ENCODE data around the gene KIFAP3.
"Not testable (repeated sequence)": the region's sequence is repeated elsewhere in the genome, so short reads cannot be mapped to it uniquely, and the experiment has no call there.

KIFAP3 gene

GRCh38 chr1:169928438-169929209 is 145.9 kb downstream of the KIFAP3 start:
- CTCF ChIA-PET = interaction anchor here (0.8 to 3.2 kb wide), 20 partner anchors 10 to 1001 kb away, joined by 3 to 22 read pairs (median 4); partner anchors contain the start of genes GORAB, KIFAP3 and SCYL3
- TF ChIP-seq CTCF (IDR thresholded peaks at IDR 0.05; ENCODE audit: control extremely low read depth, extremely low read depth, low read depth, missing control alignments) = peak; percentile 65
- POLR2A ChIA-PET = no interaction called here
- DNase-seq (ENCODE audit: extremely low spot score) = no peak

- no peak for DNase-seq (ENCODE audit: extremely low spot score)
- CTCF ChIA-PET = interaction anchor here (1.0 kb wide), 1 partner anchor 1301 kb away, joined by 3 read pairs; no protein-coding TSS in a partner anchor
- POLR2A ChIA-PET = interaction anchor here (1.3 kb wide), 1 partner anchor 34 kb away, joined by 3 read pairs; no protein-coding TSS in a partner anchor
- no peak for TF ChIP-seq CTCF (IDR thresholded peaks at IDR 0.05; ENCODE audit: control extremely low read depth, extremely low read depth, low read depth, missing control alignments)
Observed at GRCh38 chr1:169925505-169926482, 148.7 kb downstream of the KIFAP3 start.

- POLR2A ChIA-PET = no interaction called here
- DNase-seq (ENCODE audit: extremely low spot score) = no peak
Observed at GRCh38 chr1:169924829-169925228, 149.7 kb downstream of the KIFAP3 start.

GRCh38 chr1:169924063-169924462 is 150.4 kb downstream of the KIFAP3 start:
- TF ChIP-seq CTCF (IDR thresholded peaks at IDR 0.05; ENCODE audit: control extremely low read depth, extremely low read depth, low read depth, missing control alignments) = no peak
- no peak for DNase-seq (ENCODE audit: extremely low spot score)
- ChIA-PET CTCF (no interaction called here), POLR2A (no interaction called here)

More at GRCh38 chr1:169924829-169925228, 149.7 kb downstream of the KIFAP3 start:
- no peak for TF ChIP-seq CTCF (IDR thresholded peaks at IDR 0.05; ENCODE audit: control extremely low read depth, extremely low read depth, low read depth, missing control alignments)
- CTCF ChIA-PET = no interaction called here

- no peak for TF ChIP-seq CTCF (IDR thresholded peaks at IDR 0.05; ENCODE audit: control extremely low read depth, extremely low read depth, low read depth, missing control alignments)
- ChIA-PET POLR2A (no interaction called here), CTCF (no interaction called here)
- DNase-seq (ENCODE audit: extremely low spot score) = no peak
Observed at GRCh38 chr1:169921080-169921479, 153.4 kb downstream of the KIFAP3 start.

- no peak for TF ChIP-seq CTCF (IDR thresholded peaks at IDR 0.05; ENCODE audit: control extremely low read depth, extremely low read depth, low read depth, missing control alignments)
- DNase-seq (ENCODE audit: extremely low spot score) = no peak
- ChIA-PET CTCF (interaction anchor here (1.2 to 3.5 kb wide), 3 partner anchors 10 to 613 kb away, joined by 3 to 22 read pairs (median 3); partner anchors contain the start of gene GORAB), POLR2A (no interaction called here)
Observed at GRCh38 chr1:169918927-169919326, 155.6 kb downstream of the KIFAP3 start.

GRCh38 chr1:169918220-169918619 is 156.3 kb downstream of the KIFAP3 start:
- CTCF ChIA-PET = interaction anchor here (1.2 to 3.5 kb wide), 2 partner anchors 10 to 12 kb away, joined by 3 to 22 read pairs; no protein-coding TSS in a partner anchor
- POLR2A ChIA-PET; DNase-seq (ENCODE audit: extremely low spot score): not testable (repeated sequence)
